OCI-LY1 (cell line): ENCODE data around the gene SLMAP.

Source experiments
- H2AFZ ChIP-seq: fragments of 200-600 bp; sonication (generic), shearing (Covaris generic); 2 replicates; pipeline ENCODE4 v1.6.0; 2014; ENCODE audit warnings: antibody characterized with exemption, mild to moderate bottlenecking, low read length
- H3F3A ChIP-seq: fragments of 200-600 bp; sonication (generic), shearing (Covaris generic); 2 replicates; pipeline ENCODE4 v1.6.0; 2014; ENCODE audit warnings: mild to moderate bottlenecking, antibody characterized with exemption, low read length, moderate library complexity; ENCODE audit not compliant: insufficient read depth
- H3K27ac ChIP-seq: fragments of 200-600 bp; sonication (generic); 2 replicates; pipeline ENCODE4 v1.5.1; 2014; ENCODE audit warnings: low read length, mixed run types, mild to moderate bottlenecking, low read depth; ENCODE audit not compliant: poor library complexity, severe bottlenecking
- H3K27me3 ChIP-seq: fragments of 200-600 bp; sonication (generic); 2 replicates; pipeline ENCODE4 v1.6.0; 2014; ENCODE audit warnings: antibody characterized with exemption, mild to moderate bottlenecking, low read length, moderate library complexity; ENCODE audit not compliant: insufficient read depth
- H3K36me3 ChIP-seq: fragments of 200-600 bp; sonication (generic); 2 replicates; pipeline ENCODE4 v1.6.1; 2014; ENCODE audit warnings: mild to moderate bottlenecking, antibody characterized with exemption, low read length, moderate library complexity, mixed read lengths; ENCODE audit not compliant: insufficient read depth
- H3K4me1 ChIP-seq: fragments of 200-600 bp; sonication (generic); 2 replicates; pipeline ENCODE4 v1.5.1; 2014; ENCODE audit warnings: mild to moderate bottlenecking, low read length, moderate library complexity; ENCODE audit not compliant: insufficient read depth, severe bottlenecking
- H3K4me2 ChIP-seq: fragments of 200-600 bp; sonication (generic), shearing (Covaris generic); 2 replicates; pipeline ENCODE4 v1.6.1; 2014; ENCODE audit warnings: low read length
- H3K4me3 ChIP-seq: fragments of 200-600 bp; sonication (generic); 2 replicates; pipeline ENCODE4 v1.5.1; 2014; ENCODE audit warnings: low read length, low read depth, mild to moderate bottlenecking, mixed read lengths; ENCODE audit not compliant: poor library complexity, severe bottlenecking
- H3K79me2 ChIP-seq: fragments of 200-600 bp; shearing (Covaris generic); 2 replicates; pipeline ENCODE4 v1.6.1; 2016; ENCODE audit warnings: mixed run types, low read length, mixed read lengths; ENCODE audit not compliant: insufficient read depth
- H3K9ac ChIP-seq: fragments of 200-600 bp; sonication (generic), shearing (Covaris generic); 2 replicates; pipeline ENCODE4 v1.6.1; 2014; ENCODE audit warnings: mild to moderate bottlenecking, low read length, mixed read lengths
- H3K9me2 ChIP-seq: fragments of 200-600 bp; sonication (generic), shearing (Covaris generic); 2 replicates; pipeline ENCODE4 v1.6.1; 2014; ENCODE audit warnings: low read depth, mild to moderate bottlenecking, low read length, mixed read lengths
- H3K9me3 ChIP-seq: fragments of 200-600 bp; shearing (Covaris generic); 2 replicates; pipeline ENCODE4 v1.6.1; 2014; ENCODE audit warnings: low read length, mixed read lengths
- H4K20me1 ChIP-seq: fragments of 200-600 bp; sonication (generic), shearing (Covaris generic); 2 replicates; pipeline ENCODE4 v1.6.0; 2016; ENCODE audit warnings: mild to moderate bottlenecking, low read length; ENCODE audit not compliant: insufficient read depth
- EZH2 ChIP-seq: fragments of 200-600 bp; sonication (generic), shearing (Covaris generic); IDR thresholded peaks from 2 replicates; pipeline ENCODE4 v1.8.0; 2017; ENCODE audit warnings: borderline replicate concordance, mixed run types, mild to moderate bottlenecking, antibody characterized with exemption, low read length, moderate library complexity, mixed read lengths
- TF ChIP-seq, protein P1 (sequence below): fragments of 200-600 bp; sonication (generic), shearing (Covaris generic); IDR thresholded peaks from 2 replicates; pipeline ENCODE4 v1.5.1; 2017; ENCODE audit warnings: mild to moderate bottlenecking, antibody characterized with exemption, low read length, moderate library complexity, mixed read lengths

SLMAP gene

DNA sequence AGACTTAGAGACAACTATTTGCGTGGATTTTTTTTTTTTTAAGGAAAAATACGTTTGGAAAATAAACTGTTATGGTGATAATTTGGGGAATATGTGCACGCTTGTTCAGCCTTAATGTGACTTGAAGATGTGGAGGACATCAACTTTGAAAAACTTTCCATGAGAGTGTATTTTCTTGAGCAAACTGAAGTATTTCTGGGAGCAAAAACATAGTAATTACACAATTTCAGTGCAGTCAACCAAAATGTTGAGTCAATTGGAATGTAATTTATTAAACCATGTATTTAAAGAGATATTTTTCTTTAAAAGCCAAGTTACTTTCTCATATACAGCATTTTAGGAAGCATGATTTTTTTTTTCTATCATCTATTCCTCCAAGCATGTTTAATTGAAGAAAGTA, 171.8 kb downstream of the SLMAP start:
- Histone ChIP-seq H3K27ac (no peak overlapping the region), H3K9me3 (no peaks in the 10 kb centered on the region), H4K20me1 (no peaks in the 10 kb centered on the region), H3F3A (no peaks in the 10 kb centered on the region; the same call in 1 of the 2 replicates), H3K9me2 (no peaks in the 10 kb centered on the region), H3K4me1 (no peaks in the 10 kb centered on the region), H3K36me3 (peaks cover 37% of the 10 kb centered on the region), H3K9ac (no peak overlapping the region), H3K27me3 (no peaks in the 10 kb centered on the region), H3K79me2 (no peaks in the 10 kb centered on the region), H3K4me3 (no peak overlapping the region), H2AFZ (no peak overlapping the region), H3K4me2 (no peak overlapping the region)
- TF ChIP-seq, protein P1, sequence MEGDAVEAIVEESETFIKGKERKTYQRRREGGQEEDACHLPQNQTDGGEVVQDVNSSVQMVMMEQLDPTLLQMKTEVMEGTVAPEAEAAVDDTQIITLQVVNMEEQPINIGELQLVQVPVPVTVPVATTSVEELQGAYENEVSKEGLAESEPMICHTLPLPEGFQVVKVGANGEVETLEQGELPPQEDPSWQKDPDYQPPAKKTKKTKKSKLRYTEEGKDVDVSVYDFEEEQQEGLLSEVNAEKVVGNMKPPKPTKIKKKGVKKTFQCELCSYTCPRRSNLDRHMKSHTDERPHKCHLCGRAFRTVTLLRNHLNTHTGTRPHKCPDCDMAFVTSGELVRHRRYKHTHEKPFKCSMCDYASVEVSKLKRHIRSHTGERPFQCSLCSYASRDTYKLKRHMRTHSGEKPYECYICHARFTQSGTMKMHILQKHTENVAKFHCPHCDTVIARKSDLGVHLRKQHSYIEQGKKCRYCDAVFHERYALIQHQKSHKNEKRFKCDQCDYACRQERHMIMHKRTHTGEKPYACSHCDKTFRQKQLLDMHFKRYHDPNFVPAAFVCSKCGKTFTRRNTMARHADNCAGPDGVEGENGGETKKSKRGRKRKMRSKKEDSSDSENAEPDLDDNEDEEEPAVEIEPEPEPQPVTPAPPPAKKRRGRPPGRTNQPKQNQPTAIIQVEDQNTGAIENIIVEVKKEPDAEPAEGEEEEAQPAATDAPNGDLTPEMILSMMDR = no peak
- TF ChIP-seq EZH2 = no peak

DNA sequence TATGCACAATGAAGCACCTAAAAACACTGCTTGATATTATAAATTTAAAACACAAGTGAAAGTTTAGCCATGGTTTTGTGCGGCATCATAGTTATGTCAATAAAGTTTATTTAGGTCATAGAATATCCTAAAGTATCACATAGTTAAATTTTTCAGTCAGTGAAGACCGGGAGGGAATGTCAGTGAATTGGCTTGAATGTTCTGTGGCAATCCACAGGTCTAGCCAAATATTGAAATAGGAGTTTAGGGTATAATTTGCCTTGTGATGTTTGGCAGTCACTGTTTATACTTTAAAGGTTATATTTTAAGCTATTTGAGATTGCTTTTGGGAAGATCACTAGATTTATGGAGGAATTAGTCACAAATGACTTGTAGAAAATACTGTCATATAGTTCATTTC, 172.4 kb downstream of the SLMAP start:
- no peak for TF ChIP-seq EZH2
- TF ChIP-seq, protein P1 = no peak
- no peak overlapping the region for H3K4me3 ChIP-seq
- no peaks in the 10 kb centered on the region for H3K9me2 ChIP-seq
- no peak overlapping the region for H3K9ac ChIP-seq
- H3K4me1 ChIP-seq = no peaks in the 10 kb centered on the region
- H3F3A ChIP-seq = no peaks in the 10 kb centered on the region; the same call in 1 of the 2 replicates
- H2AFZ ChIP-seq = no peak overlapping the region
- no peaks in the 10 kb centered on the region for H3K9me3 ChIP-seq
- no peaks in the 10 kb centered on the region for H3K79me2 ChIP-seq
- peaks cover 31% of the 10 kb centered on the region for H3K36me3 ChIP-seq
- H4K20me1 ChIP-seq = no peaks in the 10 kb centered on the region
- no peak overlapping the region for H3K4me2 ChIP-seq
- H3K27me3 ChIP-seq = no peaks in the 10 kb centered on the region
- no peak overlapping the region for H3K27ac ChIP-seq

DNA sequence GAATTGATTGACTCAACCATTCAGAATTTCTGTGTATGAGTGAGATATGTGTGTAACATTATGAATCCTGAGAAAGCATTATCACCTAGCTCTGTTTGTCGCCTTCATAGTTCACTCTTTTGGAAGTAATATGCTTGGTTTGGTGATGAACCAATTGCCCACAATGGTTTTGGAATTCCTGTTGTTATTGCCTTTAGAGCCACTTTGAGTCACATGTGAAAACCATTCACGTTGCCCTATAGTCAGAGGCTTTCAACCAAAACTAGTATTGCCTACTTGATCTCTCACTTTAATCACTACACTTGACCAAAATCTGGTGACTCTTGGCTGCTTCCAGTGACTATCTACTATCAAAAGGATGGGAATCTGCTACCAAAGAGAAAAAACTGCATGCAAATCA, 173.9 kb downstream of the SLMAP start:
- H3K9ac ChIP-seq = no peak overlapping the region
- no peaks in the 10 kb centered on the region for H4K20me1 ChIP-seq
- H3K4me1 ChIP-seq = no peaks in the 10 kb centered on the region
- H3K9me3 ChIP-seq = no peaks in the 10 kb centered on the region
- no peak overlapping the region for H3K4me2 ChIP-seq
- no peaks in the 10 kb centered on the region; the same call in 1 of the 2 replicates for H3F3A ChIP-seq
- TF ChIP-seq, protein P1 = no peak
- TF ChIP-seq EZH2 = no peak
- H3K4me3 ChIP-seq = no peak overlapping the region
- no peak overlapping the region for H2AFZ ChIP-seq
- no peak overlapping the region for H3K27ac ChIP-seq
- H3K9me2 ChIP-seq = no peaks in the 10 kb centered on the region
- peaks cover 26% of the 10 kb centered on the region for H3K36me3 ChIP-seq
- no peaks in the 10 kb centered on the region for H3K79me2 ChIP-seq
- no peaks in the 10 kb centered on the region for H3K27me3 ChIP-seq
